Measurements from ENCODE around the gene PALLD. TPM values are rescaled to one million over a fixed set of nuclear protein-coding genes. Genes with fewer than 3 reads are reported as not detected.

Gene PALLD
- polyA plus RNA-seq, 3 donors = 6.1 to 11.8 (median 9.9) TPM

GRCh38 chr4:168769416-168769815 is 272.6 kb downstream of the PALLD start:
- Mint-ChIP-seq H3K4me1 (no peaks in the 10 kb centered on the region), H3K27ac (no peak overlapping the region), H3K4me3 (no peak overlapping the region), H3K9me3 (no peaks in the 10 kb centered on the region), H3K27me3 (ENCODE audit: low read depth in 3 of 3) (peaks cover 0 to 11% (median 3%) of the 10 kb centered on the region in 3 donors), H3K36me3 (no peaks in the 10 kb centered on the region)
- Histone ChIP-seq H3K4me3 (replicated peaks in 1 of 3; ENCODE audit: low read depth in 2 of 3, low read length in 3 of 3) (no peak overlapping the region), H3K36me3 (replicated peaks in 1 of 2; ENCODE audit: control insufficient read depth in 1 of 2, insufficient read depth in 2 of 2, low read length in 2 of 2) (no peaks in the 10 kb centered on the region), H3K9me3 (replicated peaks in 1 of 2; ENCODE audit: control insufficient read depth in 1 of 2, insufficient read depth in 1 of 2, low read length in 2 of 2) (no peaks in the 10 kb centered on the region), H4K20me1 (ENCODE audit: insufficient read depth, low read length) (no peaks in the 10 kb centered on the region), H3K27me3 (ENCODE audit: control insufficient read depth in 2 of 2, insufficient read depth in 2 of 2, low read length in 2 of 2) (no peaks in the 10 kb centered on the region), H3K79me2 (ENCODE audit: insufficient read depth, low read length) (no peaks in the 10 kb centered on the region), H3K4me1 (ENCODE audit: control insufficient read depth in 1 of 2, insufficient read depth in 2 of 2, low read length in 2 of 2) (no peaks in the 10 kb centered on the region), H3K4me2 (replicated peaks; ENCODE audit: extremely low read depth, low read length, poor library complexity, severe bottlenecking) (no peak overlapping the region), H3K27ac (ENCODE audit: low read depth in 1 of 2, low read length in 2 of 2) (no peak overlapping the region), H2AFZ (ENCODE audit: insufficient read depth, low read depth, low read length, poor library complexity, severe bottlenecking) (no peak overlapping the region), H3K9ac (ENCODE audit: insufficient read depth, low read length, poor library complexity, severe bottlenecking) (no peak overlapping the region)
- DNase-seq = no peak
- 97% methylated on average over 4 of the region's 4 CpGs for WGBS (ENCODE audit: insufficient coverage)
- TF ChIP-seq CTCF (IDR thresholded peaks at IDR 0.05) = no peak
- intact Hi-C loops (cut with micrococcal nuclease) = no loop called here

GRCh38 chr4:168769837-168770236 is 273.0 kb downstream of the PALLD start:
- no peaks in the 10 kb centered on the region for H3K27me3 ChIP-seq (ENCODE audit: control insufficient read depth in 2 of 2, insufficient read depth in 2 of 2, low read length in 2 of 2)
- H3K4me3 Mint-ChIP-seq = no peak overlapping the region
- no peaks in the 10 kb centered on the region for H3K36me3 Mint-ChIP-seq
- WGBS (ENCODE audit: insufficient coverage) = no CpG with 5 or more reads among the region's 1 CpG
- no peak overlapping the region for H3K4me3 ChIP-seq (replicated peaks in 1 of 3; ENCODE audit: low read depth in 2 of 3, low read length in 3 of 3)
- no peak overlapping the region for H3K27ac Mint-ChIP-seq
- no peak overlapping the region for H3K27ac ChIP-seq (ENCODE audit: low read depth in 1 of 2, low read length in 2 of 2)
- DNase-seq = no peak
- H3K79me2 ChIP-seq (ENCODE audit: insufficient read depth, low read length) = no peaks in the 10 kb centered on the region
- H4K20me1 ChIP-seq (ENCODE audit: insufficient read depth, low read length) = no peaks in the 10 kb centered on the region
- H3K9ac ChIP-seq (ENCODE audit: insufficient read depth, low read length, poor library complexity, severe bottlenecking) = no peak overlapping the region
- no peaks in the 10 kb centered on the region for H3K4me1 Mint-ChIP-seq
- no peaks in the 10 kb centered on the region for H3K9me3 Mint-ChIP-seq
- no peaks in the 10 kb centered on the region for H3K4me1 ChIP-seq (ENCODE audit: control insufficient read depth in 1 of 2, insufficient read depth in 2 of 2, low read length in 2 of 2)
- no peak for TF ChIP-seq CTCF (IDR thresholded peaks at IDR 0.05)
- no peak overlapping the region for H2AFZ ChIP-seq (ENCODE audit: insufficient read depth, low read depth, low read length, poor library complexity, severe bottlenecking)
- H3K9me3 ChIP-seq (replicated peaks in 1 of 2; ENCODE audit: control insufficient read depth in 1 of 2, insufficient read depth in 1 of 2, low read length in 2 of 2) = no peaks in the 10 kb centered on the region
- H3K27me3 Mint-ChIP-seq (ENCODE audit: low read depth in 3 of 3) = peaks cover 0 to 9% (median 3%) of the 10 kb centered on the region in 3 donors
- intact Hi-C loops (cut with micrococcal nuclease) = no loop called here
- H3K36me3 ChIP-seq (replicated peaks in 1 of 2; ENCODE audit: control insufficient read depth in 1 of 2, insufficient read depth in 2 of 2, low read length in 2 of 2) = no peaks in the 10 kb centered on the region
- no peak overlapping the region for H3K4me2 ChIP-seq (replicated peaks; ENCODE audit: extremely low read depth, low read length, poor library complexity, severe bottlenecking)

Data from CD14-positive monocyte (primary cell).